NCI-H2171 treated with DMSO at 0.1 percent for 48 hours (cell line): ENCODE measurements around the gene RPL38.
"Not testable (repeated sequence)": the region's sequence is repeated elsewhere in the genome, so short reads cannot be mapped to it uniquely, and the experiment has no call there.

Source experiments
- DNase-seq: peaks from one replicate; lab custom pipeline; 2025; lab: John Stamatoyannopoulos, UW

RPL38 gene

GRCh38 chr17:74185571-74186185, 17.8 kb upstream of the RPL38 start:
- no peak for DNase-seq

DNA sequence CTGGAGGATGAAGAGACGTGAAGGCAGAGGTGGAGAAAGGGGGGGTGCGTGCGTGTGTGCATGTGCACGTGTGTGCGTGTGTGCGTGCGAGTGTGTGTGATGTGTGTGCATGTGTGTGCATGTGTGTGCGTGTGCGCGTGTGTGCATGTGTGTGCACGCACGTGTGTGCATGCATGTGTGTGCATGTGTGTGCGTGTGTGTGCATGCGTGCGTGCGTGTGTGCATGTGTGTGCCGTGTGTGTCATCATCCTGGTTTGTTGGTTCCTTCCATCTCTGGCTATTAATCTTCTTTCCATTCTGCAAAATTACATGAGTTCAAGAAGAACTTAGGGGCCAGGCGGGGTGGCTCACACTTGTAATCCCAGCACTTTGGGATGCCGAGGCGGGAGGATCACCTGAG, 17.0 kb upstream of the RPL38 start:
- DNase-seq: no peak

- DNase-seq: no peak
Measured at GRCh38 chr17:74187761-74188160, 15.7 kb upstream of the RPL38 start.

DNA sequence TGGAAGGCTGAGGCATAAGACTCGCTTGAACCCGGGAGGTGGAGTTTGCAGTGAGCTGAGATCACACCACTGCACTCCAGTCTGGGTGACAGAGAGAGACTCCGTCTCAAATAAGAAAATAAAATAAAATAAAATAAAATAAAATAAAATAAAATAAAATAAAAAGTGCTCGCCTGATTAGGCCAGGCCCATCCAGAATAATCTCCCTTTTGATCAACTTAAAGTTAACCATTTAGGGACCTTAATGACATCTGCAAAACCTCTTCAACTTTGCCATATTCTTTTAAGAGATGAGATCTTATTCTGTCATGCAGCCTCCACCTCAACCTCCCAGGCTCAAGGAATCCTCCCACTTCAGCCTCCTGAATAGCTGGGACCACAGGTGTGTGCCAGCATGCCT, 14.8 kb upstream of the RPL38 start:
- DNase-seq: not testable (repeated sequence)

DNA sequence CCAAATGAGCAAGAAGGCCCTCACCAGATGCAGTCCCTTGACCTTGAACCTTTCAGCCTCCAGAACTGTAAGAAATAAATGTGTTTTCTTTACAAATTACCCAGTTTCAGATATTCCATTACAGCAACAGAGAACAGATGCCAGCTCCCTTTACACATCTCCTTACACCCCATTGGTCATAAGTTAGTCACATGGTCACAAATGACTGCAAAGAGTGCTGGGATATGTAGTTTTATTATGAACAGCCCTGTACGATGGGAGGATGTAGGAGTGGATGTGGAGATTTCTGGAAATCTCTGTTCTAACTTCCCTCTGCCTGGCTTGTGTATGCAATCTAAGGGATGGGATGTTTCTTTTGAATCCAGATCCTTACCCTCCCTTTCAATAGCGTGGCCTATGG, 13.3 kb upstream of the RPL38 start:
- DNase-seq: peak; percentile 86

DNA sequence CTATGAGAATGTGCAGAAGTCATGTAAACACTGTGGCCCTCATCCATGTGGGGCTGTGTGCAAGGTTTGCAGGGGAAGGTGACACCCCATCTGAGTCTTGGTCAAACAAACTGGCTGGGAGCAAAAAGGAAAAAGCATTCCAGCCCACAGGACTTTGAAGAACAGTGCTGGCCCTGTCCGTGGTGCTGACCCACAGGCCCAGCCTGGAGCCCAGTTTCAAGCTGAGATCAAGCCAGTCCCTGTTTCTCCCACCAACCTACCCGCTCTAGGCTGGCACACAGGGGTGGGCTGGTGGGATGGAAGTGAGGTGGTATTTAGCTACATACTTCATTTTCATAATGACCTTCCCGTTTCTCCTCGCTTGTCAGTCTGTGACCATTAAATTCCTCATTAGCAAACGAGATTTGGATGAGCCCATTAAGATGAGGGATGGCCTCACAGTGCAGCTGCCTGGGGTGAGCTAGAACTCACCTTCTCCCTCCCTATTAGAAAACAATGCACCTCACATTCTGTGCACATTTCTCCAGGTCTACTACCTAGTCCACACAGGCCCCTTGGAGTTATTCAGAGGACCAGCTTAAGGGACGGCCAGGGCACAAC, 12.6 kb upstream of the RPL38 start:
- no peak for DNase-seq

GRCh38 chr17:74192950-74193781, 10.3 kb upstream of the RPL38 start:
- DNase-seq: peak; percentile 86

DNA sequence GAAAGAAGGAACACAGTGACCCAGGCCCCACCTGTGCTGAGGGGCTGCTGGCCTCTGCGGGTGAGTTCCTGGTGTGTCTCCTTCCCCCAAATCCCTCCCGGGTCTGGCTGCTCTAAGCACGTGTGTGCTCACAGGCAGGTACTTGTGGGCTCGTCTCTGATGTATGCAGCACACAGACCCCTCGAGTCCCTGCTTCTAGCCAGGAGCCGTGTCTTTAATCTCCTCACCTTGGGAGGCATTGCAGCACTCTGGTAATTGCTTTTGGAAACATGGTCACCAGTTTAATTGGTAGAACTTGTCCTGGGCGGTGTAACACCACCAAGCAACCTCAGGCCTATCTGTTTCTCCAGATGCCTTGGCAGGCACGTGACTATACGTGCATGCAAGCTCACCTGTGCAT, 8.8 kb upstream of the RPL38 start:
- peak; percentile 28 for DNase-seq

DNA sequence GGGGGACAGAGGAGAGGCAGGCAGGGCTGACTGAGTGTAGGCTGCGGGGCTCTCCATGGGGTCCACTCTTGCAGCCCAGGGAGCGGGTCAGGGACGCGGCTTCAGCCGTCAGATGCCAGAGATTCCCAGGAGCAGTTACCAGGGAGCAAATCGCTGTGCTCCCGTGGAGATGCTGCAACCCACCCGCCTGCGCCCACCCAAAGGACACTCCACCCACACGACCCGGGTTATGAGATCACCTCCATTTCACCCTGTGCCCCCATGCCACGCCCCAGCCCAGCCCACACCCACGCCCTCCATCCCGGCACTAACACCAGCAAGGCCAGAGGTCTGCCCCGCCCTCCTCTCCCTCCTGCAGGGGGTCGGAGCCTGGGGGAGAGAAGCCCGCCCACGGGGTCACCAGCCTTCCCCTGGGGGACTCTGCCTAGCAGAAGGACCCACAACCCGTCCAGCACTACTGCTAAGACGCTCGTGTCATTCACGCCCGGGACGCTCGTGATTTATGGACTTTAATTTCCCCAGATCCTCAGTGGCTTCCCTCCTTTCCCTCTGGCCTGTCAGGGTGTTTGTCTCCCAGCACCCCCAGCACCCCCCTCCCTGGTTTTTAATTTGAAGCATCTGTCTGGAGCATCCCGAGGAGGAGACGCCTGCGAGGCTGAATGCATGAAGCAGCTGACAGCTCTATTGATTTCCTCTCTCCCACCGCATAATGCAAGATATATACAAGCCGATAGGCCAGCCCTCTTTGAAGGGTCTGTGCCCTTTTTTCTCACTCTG, 6.7 kb upstream of the RPL38 start:
- DNase-seq: peak; percentile 15

GRCh38 chr17:74197801-74198200, 5.7 kb upstream of the RPL38 start:
- no peak for DNase-seq

GRCh38 chr17:74198694-74199093, 4.8 kb upstream of the RPL38 start:
- DNase-seq: no peak

GRCh38 chr17:74199306-74200092, 4.0 kb upstream of the RPL38 start:
- DNase-seq: peak; percentile 31

GRCh38 chr17:74200112-74200511, 3.4 kb upstream of the RPL38 start:
- DNase-seq: no peak

DNA sequence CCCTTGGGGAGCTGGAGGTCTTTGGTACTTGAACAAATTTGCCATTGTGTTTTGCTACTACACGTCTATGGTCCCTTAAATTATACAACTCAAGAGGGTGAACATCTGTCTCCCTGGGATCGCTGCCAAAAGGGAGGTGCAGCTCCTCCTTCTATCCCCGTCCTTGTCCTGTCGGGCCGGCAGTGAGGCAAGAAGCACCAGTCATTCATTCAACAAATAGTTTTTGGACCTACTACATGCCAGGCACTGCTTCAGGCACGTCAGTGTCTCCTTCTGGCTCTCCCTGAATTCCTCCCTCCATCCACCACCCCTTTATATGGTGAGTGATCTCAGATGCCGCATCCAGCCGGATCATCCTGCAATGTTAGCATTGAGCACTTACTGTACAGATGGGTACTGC, 2.2 kb upstream of the RPL38 start:
- DNase-seq: peak; percentile 98

DNA sequence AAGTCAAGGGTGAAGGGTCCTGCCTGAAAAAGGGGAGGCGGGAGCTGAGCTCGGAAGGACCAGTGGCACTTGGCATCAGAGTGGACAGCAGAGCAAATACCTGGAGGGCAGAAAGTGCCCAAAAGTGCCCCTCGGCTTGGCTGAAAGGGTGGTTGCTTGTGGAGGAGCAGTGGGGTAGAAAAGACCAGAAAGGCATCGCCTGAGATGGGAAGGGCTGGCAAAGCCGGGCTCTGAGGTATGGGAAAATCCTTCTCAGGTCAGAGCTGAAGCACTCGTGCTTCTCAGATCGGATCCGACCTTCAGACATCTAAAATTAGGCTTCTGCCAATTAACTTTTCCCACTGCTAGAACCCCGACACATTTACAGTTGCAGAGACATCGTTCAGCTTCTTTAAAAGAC, 1.5 kb upstream of the RPL38 start:
- no peak for DNase-seq

GRCh38 chr17:74202938-74203337, 540 bp upstream of the RPL38 start:
- peak; percentile 79 for DNase-seq

GRCh38 chr17:74204474-74204873, 996 bp downstream of the RPL38 start:
- no peak for DNase-seq

DNA sequence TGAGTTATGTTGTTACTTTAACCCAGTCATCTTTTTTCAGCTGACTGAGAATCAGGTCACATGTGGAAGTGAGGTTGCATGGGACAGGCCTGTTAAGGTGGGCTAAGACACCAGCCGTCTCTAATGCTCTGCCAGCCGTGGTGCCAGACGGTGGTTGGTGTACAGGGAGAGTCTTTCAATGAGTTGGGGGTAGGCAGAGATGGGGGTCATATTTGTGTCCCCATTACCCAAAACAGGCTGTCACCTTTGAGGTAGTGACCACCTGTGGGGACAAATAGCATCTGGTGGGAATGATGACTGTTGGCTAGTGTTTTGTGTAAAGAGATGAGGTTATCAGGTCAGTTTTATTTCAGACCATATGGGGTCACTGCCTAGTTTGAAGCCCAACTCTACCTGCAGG, 1.8 kb downstream of the RPL38 start:
- DNase-seq: no peak

DNA sequence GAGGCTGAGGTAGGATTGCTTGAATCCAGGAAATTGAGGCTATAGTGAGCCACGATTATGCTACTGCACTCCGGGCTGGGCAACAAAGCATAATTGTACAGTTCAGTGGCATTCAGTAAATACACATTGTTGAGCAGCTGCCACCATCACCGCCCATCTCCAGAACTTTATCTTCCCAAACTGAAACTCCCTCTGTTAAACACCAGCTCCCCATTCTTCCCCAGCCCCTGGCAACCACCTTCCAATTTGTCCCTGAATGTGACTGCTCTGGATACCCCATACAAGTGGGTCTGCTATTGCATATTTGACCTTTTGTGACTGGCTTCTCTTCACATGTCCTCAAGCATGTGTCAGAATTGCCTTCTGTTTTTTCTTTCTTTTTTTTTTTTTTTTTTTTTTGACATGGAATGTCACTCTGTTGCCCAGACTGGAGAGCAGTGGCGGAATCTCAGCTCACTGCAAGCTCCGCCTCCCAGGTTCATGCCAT, 2.9 kb downstream of the RPL38 start:
- no peak for DNase-seq

GRCh38 chr17:74210191-74211140, 7.0 kb downstream of the RPL38 start:
- peak; percentile 94 for DNase-seq
